ENCODE results near the gene EMCN. TPM values are rescaled to one million over a fixed set of nuclear protein-coding genes. Genes with fewer than 3 reads are reported as not detected.

EMCN gene
- total and polyA plus RNA-seq, 10 of the 15 experiments (the other 5 are each of a cell fraction or from before 2014, with no cell fraction given): not detected

- WGBS (ENCODE audit: insufficient coverage, insufficient replicate concordance, low lambda C conversion rate, missing lambda C conversion rate): 38% methylated on average over 3 of the region's 3 CpGs
- no peaks in the 10 kb centered on the region for H4K20me1 ChIP-seq (ENCODE audit: control insufficient read depth, insufficient read depth)
- no peaks in the 10 kb centered on the region for H3K4me1 ChIP-seq (ENCODE audit: control insufficient read depth, insufficient read depth, low read length)
- H3K4me3 ChIP-seq: no peak overlapping the region
- POLR2A ChIA-PET: no interaction called here
- H3K9me3 ChIP-seq (replicated peaks; ENCODE audit: control insufficient read depth, insufficient read depth, low read length): no peaks in the 10 kb centered on the region
- RAD21 ChIA-PET (ENCODE audit: unreplicated experiment): no interaction called here
- no peak overlapping the region for H3K27ac ChIP-seq (ENCODE audit: control insufficient read depth, insufficient read depth)
- intact Hi-C loops (cut with micrococcal nuclease; ENCODE audit: unreplicated experiment): no loop called here
- TF ChIP-seq IKZF1 (conservative IDR thresholded peaks at IDR 0.05) (no peak), TCF3 (IDR thresholded peaks at IDR 0.05; ENCODE audit: borderline replicate concordance, insufficient read depth, low read depth, low read length) (no peak), HDAC6 (IDR thresholded peaks at IDR 0.05; ENCODE audit: unreplicated experiment) (no peak), NR2C2 (IDR thresholded peaks at IDR 0.05; ENCODE audit: borderline replicate concordance, control insufficient read depth, insufficient read length, low read depth) (no peak), TBL1XR1 (IDR thresholded peaks at IDR 0.05; ENCODE audit: low read depth, low read length) (no peak), RFX5 (IDR thresholded peaks at IDR 0.05; ENCODE audit: low read depth, low read length) (no peak), EZH2 (IDR thresholded peaks at IDR 0.05; ENCODE audit: borderline replicate concordance, control insufficient read depth, low read depth, low read length) (no peak), RELB (IDR thresholded peaks at IDR 0.05; ENCODE audit: low read depth) (no peak)
- DNase-seq (ENCODE audit: low read depth, low spot score) (no peak), FAIRE-seq (no peak), ATAC-seq (no peak)
- SMC1A ChIA-PET (ENCODE audit: uncharacterized antibody, unreplicated experiment): no interaction called here
- no peak overlapping the region for H2AFZ ChIP-seq (ENCODE audit: control insufficient read depth, low read depth, low read length)
- in situ Hi-C loops (cut with MboI): no loop called here
- no peaks in the 10 kb centered on the region for H3K36me3 ChIP-seq (ENCODE audit: control insufficient read depth in 2 of 2, insufficient read depth in 2 of 2, low read length in 1 of 2)
- H3K27me3 ChIP-seq (replicated peaks in 1 of 2; ENCODE audit: control insufficient read depth in 2 of 2, insufficient read depth in 2 of 2, low read length in 1 of 2): no peaks in the 10 kb centered on the region
- H3K4me2 ChIP-seq (ENCODE audit: control insufficient read depth, insufficient read depth): no peak overlapping the region
- H3K79me2 ChIP-seq (ENCODE audit: control insufficient read depth, insufficient read depth, low read length): no peaks in the 10 kb centered on the region
- H3K9ac ChIP-seq (ENCODE audit: control insufficient read depth, insufficient read depth, low read length): no peak overlapping the region
- no TSS peak for BruUV-seq (replicated peaks)
- CTCF ChIA-PET: interaction anchor here (1.0 kb wide), 1 partner anchor 13 kb away, joined by 3 read pairs; no protein-coding TSS in a partner anchor
Measured at GRCh38 chr4:100509386-100509785, 8.4 kb downstream of the EMCN start.
